ENCODE data around the gene RBM47.
"Not testable (repeated sequence)": the region's sequence is repeated elsewhere in the genome, so short reads cannot be mapped to it uniquely, and the experiment has no call there.

RBM47 gene

GRCh38 chr4:40486534-40486933 lies 143.1 kb downstream of the RBM47 start:
- no peak for DNase-seq (ENCODE audit: low spot score)

GRCh38 chr4:40484346-40485090 lies 145.1 kb downstream of the RBM47 start:
- DNase-seq (ENCODE audit: low spot score) = no peak

GRCh38 chr4:40482985-40483647 lies 146.5 kb downstream of the RBM47 start:
- DNase-seq (ENCODE audit: low spot score) = no peak

GRCh38 chr4:40481977-40482376 lies 147.7 kb downstream of the RBM47 start:
- no peak for DNase-seq (ENCODE audit: low spot score)

- DNase-seq (ENCODE audit: low spot score) = no peak
These were observed 149.4 kb downstream of the RBM47 start for GRCh38 chr4:40480291-40480690.

- no peak for DNase-seq (ENCODE audit: low spot score)
These were observed 150.3 kb downstream of the RBM47 start for GRCh38 chr4:40479378-40479777.

- no peak for DNase-seq (ENCODE audit: low spot score)
These were observed 154.1 kb downstream of the RBM47 start for GRCh38 chr4:40475609-40476008.

- no peak for DNase-seq (ENCODE audit: low spot score)
These were observed 155.9 kb downstream of the RBM47 start for GRCh38 chr4:40473578-40474388.

GRCh38 chr4:40471923-40472322 lies 157.7 kb downstream of the RBM47 start:
- DNase-seq (ENCODE audit: low spot score) = no peak

GRCh38 chr4:40466789-40467188 lies 162.9 kb downstream of the RBM47 start:
- DNase-seq (ENCODE audit: low spot score) = no peak

GRCh38 chr4:40462326-40462725 lies 167.3 kb downstream of the RBM47 start:
- DNase-seq (ENCODE audit: low spot score) = no peak

GRCh38 chr4:40461879-40462278 lies 167.8 kb downstream of the RBM47 start:
- DNase-seq (ENCODE audit: low spot score) = no peak

- no peak for DNase-seq (ENCODE audit: low spot score)
These were observed 168.6 kb downstream of the RBM47 start for GRCh38 chr4:40461062-40461461.

- DNase-seq (ENCODE audit: low spot score) = no peak
These were observed 171.0 kb downstream of the RBM47 start for GRCh38 chr4:40458683-40459082.

GRCh38 chr4:40458109-40458508 lies 171.6 kb downstream of the RBM47 start:
- DNase-seq (ENCODE audit: low spot score) = no peak

GRCh38 chr4:40455340-40455902 lies 174.2 kb downstream of the RBM47 start:
- DNase-seq (ENCODE audit: low spot score) = no peak

- no peak for DNase-seq (ENCODE audit: low spot score)
These were observed 174.8 kb downstream of the RBM47 start for GRCh38 chr4:40454816-40455215.

GRCh38 chr4:40453912-40454311 lies 175.8 kb downstream of the RBM47 start:
- no peak for DNase-seq (ENCODE audit: low spot score)

GRCh38 chr4:40448875-40449274 lies 180.8 kb downstream of the RBM47 start:
- no peak for DNase-seq (ENCODE audit: low spot score)

GRCh38 chr4:40446839-40447238 lies 182.8 kb downstream of the RBM47 start:
- DNase-seq (ENCODE audit: low spot score) = no peak

- DNase-seq (ENCODE audit: low spot score) = not testable (repeated sequence)
These were observed 183.4 kb downstream of the RBM47 start for GRCh38 chr4:40446261-40446750.

- DNase-seq (ENCODE audit: low spot score) = no peak
These were observed 184.0 kb downstream of the RBM47 start for GRCh38 chr4:40445671-40446070.

All from hematopoietic multipotent progenitor cell treated with erythropoietin and hydrocortisone succinate and interleukin-3 and kit ligand, for 15 days (in vitro differentiated cells).